ENCODE measurements around the gene ESPNL. TPM values are rescaled to one million over a fixed set of nuclear protein-coding genes. Genes with fewer than 3 reads are reported as not detected.

ESPNL gene
- total RNA-seq, 2 experiments from 2014 or later, result not detected

- no peak for DNase-seq
- Mint-ChIP-seq H3K36me3 (peaks cover 10% of the 10 kb centered on the region), H3K27me3 (no peaks in the 10 kb centered on the region), H3K4me1 (no peaks in the 10 kb centered on the region), H3K9me3 (no peaks in the 10 kb centered on the region), H3K4me3 (no peak overlapping the region), H3K27ac (no peak overlapping the region)
These were observed 2.0 kb downstream of the ESPNL start for GRCh38 chr2:238101891-238102841.

- Mint-ChIP-seq H3K9me3 (no peaks in the 10 kb centered on the region), H3K4me1 (peaks cover 3% of the 10 kb centered on the region), H3K4me3 (no peak overlapping the region), H3K36me3 (peaks cover 5% of the 10 kb centered on the region), H3K27ac (no peak overlapping the region), H3K27me3 (no peaks in the 10 kb centered on the region)
- DNase-seq, result no peak
These were observed 2.7 kb downstream of the ESPNL start for GRCh38 chr2:238102865-238103264.

GRCh38 chr2:238103465-238104225, 3.5 kb downstream of the ESPNL start:
- H3K36me3 Mint-ChIP-seq, result peaks cover 4% of the 10 kb centered on the region
- H3K4me1 Mint-ChIP-seq, result peaks cover 3% of the 10 kb centered on the region
- no peaks in the 10 kb centered on the region for H3K27me3 Mint-ChIP-seq
- H3K9me3 Mint-ChIP-seq, result no peaks in the 10 kb centered on the region
- no peak overlapping the region for H3K27ac Mint-ChIP-seq
- DNase-seq, result no peak
- H3K4me3 Mint-ChIP-seq, result no peak overlapping the region

- no peak for DNase-seq
- Mint-ChIP-seq H3K9me3 (no peaks in the 10 kb centered on the region), H3K27me3 (no peaks in the 10 kb centered on the region), H3K4me1 (peaks cover 4% of the 10 kb centered on the region), H3K4me3 (no peak overlapping the region), H3K36me3 (no peaks in the 10 kb centered on the region), H3K27ac (no peak overlapping the region)
These were observed 4.1 kb downstream of the ESPNL start for GRCh38 chr2:238104226-238104690.

- Mint-ChIP-seq H3K27ac (no peak overlapping the region), H3K36me3 (no peaks in the 10 kb centered on the region), H3K9me3 (no peaks in the 10 kb centered on the region), H3K27me3 (no peaks in the 10 kb centered on the region), H3K4me1 (peaks cover 5% of the 10 kb centered on the region), H3K4me3 (no peak overlapping the region)
- no peak for DNase-seq
These were observed 4.7 kb downstream of the ESPNL start for GRCh38 chr2:238104691-238105371.

- Mint-ChIP-seq H3K4me3 (no peak overlapping the region), H3K36me3 (no peaks in the 10 kb centered on the region), H3K27me3 (no peaks in the 10 kb centered on the region), H3K27ac (no peak overlapping the region), H3K4me1 (peaks cover 5% of the 10 kb centered on the region), H3K9me3 (no peaks in the 10 kb centered on the region)
- no peak for DNase-seq
These were observed 5.6 kb downstream of the ESPNL start for GRCh38 chr2:238105506-238106338.

- Mint-ChIP-seq H3K27me3 (no peaks in the 10 kb centered on the region), H3K9me3 (no peaks in the 10 kb centered on the region), H3K36me3 (no peaks in the 10 kb centered on the region), H3K27ac (no peak overlapping the region), H3K4me1 (peaks cover 5% of the 10 kb centered on the region), H3K4me3 (no peak overlapping the region)
- no peak for DNase-seq
These were observed 6.2 kb downstream of the ESPNL start for GRCh38 chr2:238106339-238106697.

- H3K4me3 Mint-ChIP-seq, result no peak overlapping the region
- H3K27ac Mint-ChIP-seq, result no peak overlapping the region
- no peaks in the 10 kb centered on the region for H3K36me3 Mint-ChIP-seq
- H3K27me3 Mint-ChIP-seq, result no peaks in the 10 kb centered on the region
- no peak for DNase-seq
- H3K9me3 Mint-ChIP-seq, result no peaks in the 10 kb centered on the region
- H3K4me1 Mint-ChIP-seq, result peaks cover 5% of the 10 kb centered on the region
These were observed 6.8 kb downstream of the ESPNL start for GRCh38 chr2:238106698-238107524.

GRCh38 chr2:238107525-238108422, 7.6 kb downstream of the ESPNL start:
- H3K4me3 Mint-ChIP-seq, result no peak overlapping the region
- no peaks in the 10 kb centered on the region for H3K27me3 Mint-ChIP-seq
- H3K9me3 Mint-ChIP-seq, result peaks cover 4% of the 10 kb centered on the region
- peaks cover under 1% of the 10 kb centered on the region for H3K36me3 Mint-ChIP-seq
- H3K4me1 Mint-ChIP-seq, result peaks cover 5% of the 10 kb centered on the region
- DNase-seq, result no peak
- H3K27ac Mint-ChIP-seq, result no peak overlapping the region

- peaks cover 10% of the 10 kb centered on the region for H3K9me3 Mint-ChIP-seq
- no peaks in the 10 kb centered on the region for H3K27me3 Mint-ChIP-seq
- H3K36me3 Mint-ChIP-seq, result peaks cover 3% of the 10 kb centered on the region
- peaks cover 5% of the 10 kb centered on the region for H3K4me1 Mint-ChIP-seq
- H3K27ac Mint-ChIP-seq, result no peak overlapping the region
- DNase-seq, result no peak
- no peak overlapping the region for H3K4me3 Mint-ChIP-seq
These were observed 8.5 kb downstream of the ESPNL start for GRCh38 chr2:238108423-238109183.

GRCh38 chr2:238113611-238114010, 13.5 kb downstream of the ESPNL start:
- H3K27ac Mint-ChIP-seq, result no peak overlapping the region
- DNase-seq, result no peak
- H3K27me3 Mint-ChIP-seq, result no peaks in the 10 kb centered on the region
- H3K9me3 Mint-ChIP-seq, result peaks cover 10% of the 10 kb centered on the region
- H3K4me1 Mint-ChIP-seq, result peaks cover 2% of the 10 kb centered on the region
- peaks cover 3% of the 10 kb centered on the region for H3K36me3 Mint-ChIP-seq
- no peak overlapping the region for H3K4me3 Mint-ChIP-seq

GRCh38 chr2:238114331-238114841, 14.2 kb downstream of the ESPNL start:
- no peak overlapping the region for H3K27ac Mint-ChIP-seq
- H3K27me3 Mint-ChIP-seq, result no peaks in the 10 kb centered on the region
- H3K36me3 Mint-ChIP-seq, result peaks cover 3% of the 10 kb centered on the region
- no peak for DNase-seq
- H3K9me3 Mint-ChIP-seq, result peaks cover 10% of the 10 kb centered on the region
- H3K4me1 Mint-ChIP-seq, result no peaks in the 10 kb centered on the region
- no peak overlapping the region for H3K4me3 Mint-ChIP-seq
